MM.1S (cell line): ENCODE results near the gene KCNIP4.

Experiments used
- DNase-seq: peaks from one replicate; pipeline ENCODE4 v3.0.0-alpha.2; 2015
- H2AFZ ChIP-seq: fragments of 300-600 bp; sonication (generic); 2 replicates; pipeline ENCODE4 v1.6.0; 2016; ENCODE audit warnings: antibody characterized with exemption, low read length
- H3F3A ChIP-seq: fragments of 300-600 bp; sonication (generic); 2 replicates; pipeline ENCODE4 v1.6.1; 2016; ENCODE audit warnings: mild to moderate bottlenecking, antibody characterized with exemption, low read length, moderate library complexity, mixed read lengths; ENCODE audit not compliant: insufficient read depth
- H3K27ac ChIP-seq: fragments of 300-600 bp; sonication (generic); 2 replicates; pipeline ENCODE4 v1.5.1; 2016; ENCODE audit warnings: mild to moderate bottlenecking, low read length
- H3K27me3 ChIP-seq: fragments of 300-600 bp; sonication (generic); replicated peaks from 2 replicates; pipeline ENCODE4 v1.6.0; 2016; ENCODE audit warnings: low read length; ENCODE audit not compliant: insufficient read depth
- H3K36me3 ChIP-seq: fragments of 300-600 bp; sonication (generic); replicated peaks from 2 replicates; pipeline ENCODE4 v1.6.1; 2016; ENCODE audit warnings: mild to moderate bottlenecking, low read length, mixed read lengths; ENCODE audit not compliant: insufficient read depth
- H3K4me1 ChIP-seq: fragments of 300-600 bp; sonication (generic); 2 replicates; pipeline ENCODE4 v1.6.1; 2016; ENCODE audit warnings: low read length, mixed read lengths
- H3K4me2 ChIP-seq: fragments of 300-600 bp; sonication (generic); 2 replicates; pipeline ENCODE4 v1.6.0; 2016; ENCODE audit warnings: low read depth, low read length
- H3K4me3 ChIP-seq: fragments of 300-600 bp; sonication (generic); 2 replicates; pipeline ENCODE4 v1.5.1; 2016; ENCODE audit warnings: low read length, mixed read lengths
- H3K79me2 ChIP-seq: fragments of 300-600 bp; sonication (generic); 2 replicates; pipeline ENCODE4 v1.6.1; 2016; ENCODE audit warnings: mixed run types, low read length, mixed read lengths
- H3K9ac ChIP-seq: fragments of 300-600 bp; sonication (generic); 2 replicates; pipeline ENCODE4 v1.6.1; 2016; ENCODE audit warnings: low read length, mixed read lengths
- H3K9me2 ChIP-seq: fragments of 300-600 bp; sonication (generic); replicated peaks from 2 replicates; pipeline ENCODE4 v1.6.1; 2016; ENCODE audit warnings: mild to moderate bottlenecking, low read length, mixed read lengths; ENCODE audit not compliant: insufficient read depth
- H3K9me3 ChIP-seq: fragments of 300-600 bp; sonication (generic); replicated peaks from 2 replicates; pipeline ENCODE4 v1.6.1; 2016; ENCODE audit warnings: mild to moderate bottlenecking, low read length, mixed read lengths; ENCODE audit not compliant: insufficient read depth
- H4K20me1 ChIP-seq: fragments of 300-600 bp; sonication (generic); 2 replicates; pipeline ENCODE4 v1.6.1; 2016; ENCODE audit warnings: mild to moderate bottlenecking, low read length, moderate library complexity, mixed read lengths; ENCODE audit not compliant: insufficient read depth
- CTCF ChIP-seq: fragments of 300-600 bp; sonication (generic); IDR thresholded peaks from 2 replicates; pipeline ENCODE4 v1.5.1; 2016; ENCODE audit warnings: antibody characterized with exemption, low read length, mixed read lengths
- EZH2 ChIP-seq: fragments of 300-600 bp; sonication (generic); optimal IDR thresholded peaks from 2 replicates; pipeline ENCODE3; 2017; ENCODE audit warnings: low read depth, mild to moderate bottlenecking, antibody characterized with exemption, low read length, mixed read lengths
- EZH2phosphoT487 ChIP-seq: fragments of 300-600 bp; sonication (generic); IDR thresholded peaks from 2 replicates; pipeline ENCODE4 v1.6.1; 2018; ENCODE audit warnings: antibody characterized with exemption, low read length

The KCNIP4 gene

DNA sequence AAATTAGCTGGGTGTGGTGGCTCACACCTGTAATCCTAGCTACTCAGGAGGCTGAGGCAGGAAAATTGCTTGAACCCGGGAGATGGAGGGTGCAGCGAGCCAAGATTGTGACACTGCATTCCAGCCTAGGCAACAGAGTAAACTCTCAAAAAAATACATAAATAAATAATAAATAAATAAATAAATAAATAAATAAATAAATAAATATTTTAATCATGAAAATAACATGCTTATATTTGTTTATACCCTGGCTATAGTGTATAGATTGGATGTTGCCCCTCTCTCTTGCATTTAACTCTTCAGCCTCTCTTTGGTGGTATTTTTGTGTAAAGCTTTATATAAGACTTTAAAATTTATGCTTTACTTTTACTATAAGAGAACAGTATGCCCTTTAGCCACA lies 51.8 kb downstream of the KCNIP4 start:
- Histone ChIP-seq H3K36me3 (no peaks in the 10 kb centered on the region), H3K4me3 (no peak overlapping the region), H2AFZ (no peak overlapping the region), H3F3A (no peaks in the 10 kb centered on the region), H3K9me2 (no peaks in the 10 kb centered on the region), H3K27me3 (no peaks in the 10 kb centered on the region), H3K9me3 (no peaks in the 10 kb centered on the region), H3K4me1 (no peaks in the 10 kb centered on the region), H3K9ac (no peak overlapping the region), H3K79me2 (no peaks in the 10 kb centered on the region), H3K27ac (no peak overlapping the region), H3K4me2 (no peak overlapping the region), H4K20me1 (no peaks in the 10 kb centered on the region)
- DNase-seq: no peak
- TF ChIP-seq CTCF: no peak
- no peak for TF ChIP-seq EZH2
- no peak for TF ChIP-seq EZH2phosphoT487

DNA sequence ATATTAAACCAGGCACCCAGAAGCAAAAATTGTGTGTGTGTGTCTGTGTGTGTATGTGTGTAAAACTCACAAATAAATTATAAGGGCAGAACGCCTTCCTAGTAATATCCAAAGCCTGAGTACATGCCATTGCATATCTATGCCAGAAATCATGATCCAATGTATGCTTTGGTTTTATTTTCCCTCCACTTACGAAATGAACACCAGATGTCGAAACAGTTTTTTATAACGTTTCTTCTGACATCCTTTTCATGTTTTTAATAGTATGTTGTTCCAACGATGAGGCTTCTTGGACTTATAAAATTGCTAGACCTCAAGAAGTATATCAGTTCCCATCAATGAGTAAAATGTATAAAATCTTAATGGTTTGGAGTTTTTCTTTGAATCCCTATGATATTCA lies 55.4 kb downstream of the KCNIP4 start:
- Histone ChIP-seq H3K4me2 (no peak overlapping the region), H3K9me3 (no peaks in the 10 kb centered on the region), H3K79me2 (no peaks in the 10 kb centered on the region), H3K9ac (no peak overlapping the region), H3K4me1 (0 out of 2 replicates have a peak, but pooled peaks cover 4% of the 10 kb centered on the region), H3K36me3 (no peaks in the 10 kb centered on the region), H2AFZ (no peak overlapping the region), H3K27me3 (no peaks in the 10 kb centered on the region), H4K20me1 (no peaks in the 10 kb centered on the region), H3F3A (no peaks in the 10 kb centered on the region), H3K27ac (no peak overlapping the region), H3K9me2 (no peaks in the 10 kb centered on the region), H3K4me3 (no peak overlapping the region)
- DNase-seq: no peak
- TF ChIP-seq EZH2 (no peak), CTCF (no peak)

GRCh38 chr4:21890231-21890630 lies 58.3 kb downstream of the KCNIP4 start:
- Histone ChIP-seq H3K4me2 (no peak overlapping the region), H3K79me2 (no peaks in the 10 kb centered on the region), H3K4me3 (no peak overlapping the region), H4K20me1 (no peaks in the 10 kb centered on the region), H3F3A (no peaks in the 10 kb centered on the region), H2AFZ (no peak overlapping the region), H3K36me3 (no peaks in the 10 kb centered on the region), H3K9me2 (no peaks in the 10 kb centered on the region), H3K9me3 (no peaks in the 10 kb centered on the region), H3K9ac (no peak overlapping the region), H3K4me1 (0 out of 2 replicates have a peak, but pooled peaks cover 5% of the 10 kb centered on the region), H3K27ac (no peak overlapping the region), H3K27me3 (no peaks in the 10 kb centered on the region)
- TF ChIP-seq EZH2phosphoT487 (no peak), CTCF (no peak), EZH2 (no peak)
- no peak for DNase-seq
